HG03095 (cell line): ENCODE data around the gene MED13.

Source experiments
- ATAC-seq: cut with Tn5 transposase; IDR thresholded peaks from one replicate; pipeline ENCODE4 v1.9.1; 2021; ENCODE audit warnings: moderate library complexity; ENCODE audit not compliant: unreplicated experiment

Gene MED13, protein sequence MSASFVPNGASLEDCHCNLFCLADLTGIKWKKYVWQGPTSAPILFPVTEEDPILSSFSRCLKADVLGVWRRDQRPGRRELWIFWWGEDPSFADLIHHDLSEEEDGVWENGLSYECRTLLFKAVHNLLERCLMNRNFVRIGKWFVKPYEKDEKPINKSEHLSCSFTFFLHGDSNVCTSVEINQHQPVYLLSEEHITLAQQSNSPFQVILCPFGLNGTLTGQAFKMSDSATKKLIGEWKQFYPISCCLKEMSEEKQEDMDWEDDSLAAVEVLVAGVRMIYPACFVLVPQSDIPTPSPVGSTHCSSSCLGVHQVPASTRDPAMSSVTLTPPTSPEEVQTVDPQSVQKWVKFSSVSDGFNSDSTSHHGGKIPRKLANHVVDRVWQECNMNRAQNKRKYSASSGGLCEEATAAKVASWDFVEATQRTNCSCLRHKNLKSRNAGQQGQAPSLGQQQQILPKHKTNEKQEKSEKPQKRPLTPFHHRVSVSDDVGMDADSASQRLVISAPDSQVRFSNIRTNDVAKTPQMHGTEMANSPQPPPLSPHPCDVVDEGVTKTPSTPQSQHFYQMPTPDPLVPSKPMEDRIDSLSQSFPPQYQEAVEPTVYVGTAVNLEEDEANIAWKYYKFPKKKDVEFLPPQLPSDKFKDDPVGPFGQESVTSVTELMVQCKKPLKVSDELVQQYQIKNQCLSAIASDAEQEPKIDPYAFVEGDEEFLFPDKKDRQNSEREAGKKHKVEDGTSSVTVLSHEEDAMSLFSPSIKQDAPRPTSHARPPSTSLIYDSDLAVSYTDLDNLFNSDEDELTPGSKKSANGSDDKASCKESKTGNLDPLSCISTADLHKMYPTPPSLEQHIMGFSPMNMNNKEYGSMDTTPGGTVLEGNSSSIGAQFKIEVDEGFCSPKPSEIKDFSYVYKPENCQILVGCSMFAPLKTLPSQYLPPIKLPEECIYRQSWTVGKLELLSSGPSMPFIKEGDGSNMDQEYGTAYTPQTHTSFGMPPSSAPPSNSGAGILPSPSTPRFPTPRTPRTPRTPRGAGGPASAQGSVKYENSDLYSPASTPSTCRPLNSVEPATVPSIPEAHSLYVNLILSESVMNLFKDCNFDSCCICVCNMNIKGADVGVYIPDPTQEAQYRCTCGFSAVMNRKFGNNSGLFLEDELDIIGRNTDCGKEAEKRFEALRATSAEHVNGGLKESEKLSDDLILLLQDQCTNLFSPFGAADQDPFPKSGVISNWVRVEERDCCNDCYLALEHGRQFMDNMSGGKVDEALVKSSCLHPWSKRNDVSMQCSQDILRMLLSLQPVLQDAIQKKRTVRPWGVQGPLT (N-terminal part only)

DNA sequence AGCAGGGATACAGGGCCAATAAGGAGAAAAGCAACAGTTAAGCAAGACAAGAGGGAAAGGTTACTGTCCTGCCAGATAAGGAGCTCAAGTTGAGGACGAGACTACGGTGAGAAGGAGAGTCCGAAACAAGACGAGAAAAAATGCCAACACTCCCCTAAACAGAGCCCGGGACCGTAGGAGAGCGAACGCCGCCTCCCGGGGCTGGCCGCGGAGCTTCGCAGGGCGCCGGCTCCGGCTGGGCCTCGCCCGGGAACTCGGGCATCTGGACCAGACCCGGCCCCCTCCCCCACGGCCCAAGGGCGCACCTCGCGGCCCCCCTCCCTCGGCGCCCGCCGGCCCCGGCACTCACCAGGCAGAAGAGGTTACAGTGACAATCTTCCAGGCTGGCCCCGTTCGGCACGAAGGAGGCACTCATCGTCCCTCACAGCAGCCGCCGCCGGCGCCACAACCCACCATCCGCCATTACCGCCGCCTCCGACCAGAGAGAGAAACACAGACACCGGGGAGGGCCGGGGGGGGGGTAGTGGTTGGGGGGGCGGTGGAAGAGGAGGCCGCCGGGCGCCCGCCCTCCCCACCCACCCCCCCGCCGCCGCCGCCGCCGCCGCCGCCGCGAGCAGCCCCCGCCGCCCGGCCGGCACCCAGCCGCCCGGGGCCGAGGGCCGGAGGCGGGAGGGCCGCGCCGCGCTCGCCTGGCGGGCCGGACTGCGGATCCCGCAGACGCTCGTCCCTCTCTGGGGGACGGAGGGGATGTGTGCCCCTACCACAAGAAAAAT is at the start of gene MED13:
Gene MED13 (minus strand): TSS at position 488 of the 773 bp plus-strand sequence. CDS start 73 bp downstream, at position 415.
- ATAC-seq, result no peak

DNA sequence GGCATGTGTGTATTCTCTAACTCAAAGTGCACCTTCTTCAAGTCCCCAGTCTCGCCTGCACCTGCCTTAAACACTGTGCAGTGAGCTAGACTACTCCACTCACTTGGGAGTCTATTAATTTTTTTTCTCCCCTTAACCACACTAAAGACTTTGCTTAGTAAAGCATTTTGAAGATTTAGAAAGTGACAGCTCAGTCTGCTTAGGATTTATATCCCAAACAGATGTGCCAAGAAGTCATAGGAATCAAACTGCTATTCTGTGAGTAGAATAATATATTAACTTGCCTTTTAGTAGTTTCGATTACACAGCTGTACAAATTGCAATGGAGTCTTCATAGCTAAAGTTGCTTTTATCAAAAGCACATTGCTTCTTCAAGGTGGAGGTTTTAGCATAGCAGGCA is 47.2 kb upstream of the MED13 start:
- ATAC-seq, result no peak

DNA sequence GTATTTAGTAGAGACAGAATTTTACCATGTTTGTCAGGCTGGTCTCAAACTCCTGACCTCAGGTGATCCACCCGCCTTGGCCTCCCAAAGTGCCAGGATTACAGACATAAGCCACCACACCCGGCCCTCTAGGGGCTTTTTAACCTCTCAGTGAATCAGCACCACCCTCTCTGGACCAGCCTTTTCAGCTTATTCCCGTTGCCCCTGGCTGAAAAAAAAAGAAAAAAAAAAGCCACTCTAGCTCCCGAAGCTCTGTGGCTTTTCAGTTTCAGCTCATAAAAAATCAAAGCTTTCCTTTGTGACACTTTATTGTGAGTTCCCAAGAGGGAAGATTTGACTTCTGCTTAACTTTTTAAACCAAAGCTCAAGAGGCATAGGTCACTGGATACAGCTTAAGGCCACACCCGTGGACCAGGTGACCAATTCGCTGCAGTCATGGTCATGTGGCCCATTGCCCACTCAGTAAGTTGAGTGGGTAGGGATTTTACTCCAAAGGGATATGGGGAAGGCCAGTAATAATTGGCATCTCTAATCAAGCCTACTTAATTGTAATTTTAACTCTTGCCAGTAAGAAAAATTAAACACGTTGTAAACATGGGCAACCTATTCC is 46.6 kb upstream of the MED13 start:
- ATAC-seq, result no peak

DNA sequence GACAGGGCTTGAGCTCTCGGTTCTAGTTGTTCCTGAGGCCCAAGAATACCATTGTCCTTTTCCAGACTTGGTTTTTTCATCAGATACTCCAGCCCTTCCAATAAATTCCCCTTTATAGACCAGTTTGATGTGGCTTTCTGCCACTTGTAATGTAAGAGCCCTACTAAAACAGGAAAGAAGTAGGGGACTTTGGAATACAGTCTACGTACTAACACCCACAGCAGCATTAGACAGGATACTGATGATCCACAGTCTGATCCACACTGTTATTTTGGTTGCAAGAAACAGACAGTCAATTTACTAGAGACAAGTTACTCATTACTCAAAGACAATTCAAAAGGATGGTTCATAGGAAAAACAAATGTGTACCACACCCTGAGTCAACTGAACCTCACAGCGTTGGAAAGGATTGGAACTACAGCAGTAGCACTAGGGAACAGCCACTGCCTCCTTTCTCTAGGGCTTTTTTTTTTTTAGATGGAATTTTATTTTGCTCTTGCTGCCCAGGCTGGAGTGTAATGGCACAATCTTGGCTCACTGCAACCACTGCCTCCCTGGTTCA is 45.9 kb upstream of the MED13 start:
- ATAC-seq, result no peak

DNA sequence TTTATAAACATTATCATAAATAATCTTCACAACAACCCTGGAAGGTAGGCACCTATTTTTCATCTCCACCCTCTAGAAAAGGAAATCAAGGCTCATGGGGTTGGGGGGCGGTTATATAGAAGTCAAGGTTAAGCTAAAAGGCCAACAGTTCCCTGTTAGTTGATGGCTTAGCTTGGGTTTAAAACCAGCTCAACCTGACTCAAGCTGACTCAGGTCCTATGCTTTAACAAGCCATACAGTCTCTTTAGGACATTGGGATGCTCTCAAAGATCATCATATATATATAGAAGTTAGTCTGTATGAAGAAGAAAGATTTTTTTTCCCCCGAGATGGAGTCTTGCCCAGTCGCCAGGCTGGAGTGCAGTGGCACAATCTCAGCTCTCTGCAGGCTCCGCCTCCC is 44.8 kb upstream of the MED13 start:
- ATAC-seq, result no peak

DNA sequence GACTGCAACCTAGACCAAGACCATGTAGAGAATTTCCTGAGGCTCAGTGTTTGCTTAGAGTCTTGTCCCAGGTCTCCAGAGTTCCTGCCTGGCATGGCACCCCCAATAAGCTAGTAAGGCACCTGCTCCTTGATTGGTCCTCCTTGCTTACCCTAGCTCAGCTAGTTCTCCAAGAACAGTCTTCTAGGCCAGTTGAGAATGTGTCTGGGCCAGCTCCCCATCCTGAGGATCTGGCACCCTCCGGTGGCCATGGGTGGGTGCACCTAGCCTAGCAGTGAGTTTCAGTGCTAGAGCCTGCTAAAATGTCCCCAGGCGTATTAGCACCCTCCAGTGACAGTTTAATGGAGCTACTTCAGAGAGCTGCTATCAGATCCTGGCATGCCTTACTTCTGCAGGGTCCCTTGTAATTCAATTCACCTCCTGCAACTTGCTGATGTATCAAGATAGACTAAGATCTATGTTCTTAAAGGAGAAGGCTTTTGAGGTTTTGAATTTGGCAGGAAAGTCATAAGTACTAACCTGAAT is 44.4 kb upstream of the MED13 start:
- peak; percentile 97 for ATAC-seq

DNA sequence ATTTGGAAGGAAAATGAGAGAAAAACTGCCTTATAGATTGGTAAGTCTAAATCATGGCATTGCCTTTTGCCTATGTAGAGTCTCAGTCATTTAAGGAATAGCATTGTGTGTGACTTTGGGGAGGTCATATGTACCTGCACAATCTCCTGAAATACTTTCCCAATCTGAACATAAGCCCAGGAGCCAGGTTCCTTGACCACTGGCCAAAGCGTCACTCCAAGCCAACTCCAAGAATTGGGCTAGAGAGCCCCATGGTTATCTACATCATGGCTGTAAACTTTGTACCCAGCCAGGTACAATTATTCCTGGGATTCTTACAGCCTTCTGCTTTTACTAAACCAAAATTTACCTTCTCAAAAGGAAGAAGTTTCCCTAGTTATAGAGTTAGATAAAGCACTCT is 40.8 kb upstream of the MED13 start:
- no peak for ATAC-seq

DNA sequence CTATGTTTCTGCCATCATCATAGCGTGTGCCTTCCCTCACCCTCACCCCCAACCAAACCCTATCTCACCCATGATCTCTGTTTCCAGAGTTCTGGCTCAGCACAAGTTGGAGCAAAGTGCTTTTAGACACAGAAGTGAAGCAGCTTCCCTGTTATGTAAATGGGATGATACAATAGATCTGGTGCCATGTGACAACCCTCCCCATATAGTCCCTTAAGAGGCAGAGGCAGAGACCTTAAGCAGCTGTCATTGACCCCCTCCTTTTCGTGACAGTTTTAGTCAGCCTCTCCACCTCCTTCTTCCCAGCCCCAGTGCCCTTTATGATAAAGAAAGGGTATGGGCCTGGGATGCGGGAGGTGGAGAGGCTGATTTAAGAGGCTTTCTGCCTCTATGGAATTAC is 40.3 kb upstream of the MED13 start:
- no peak for ATAC-seq

DNA sequence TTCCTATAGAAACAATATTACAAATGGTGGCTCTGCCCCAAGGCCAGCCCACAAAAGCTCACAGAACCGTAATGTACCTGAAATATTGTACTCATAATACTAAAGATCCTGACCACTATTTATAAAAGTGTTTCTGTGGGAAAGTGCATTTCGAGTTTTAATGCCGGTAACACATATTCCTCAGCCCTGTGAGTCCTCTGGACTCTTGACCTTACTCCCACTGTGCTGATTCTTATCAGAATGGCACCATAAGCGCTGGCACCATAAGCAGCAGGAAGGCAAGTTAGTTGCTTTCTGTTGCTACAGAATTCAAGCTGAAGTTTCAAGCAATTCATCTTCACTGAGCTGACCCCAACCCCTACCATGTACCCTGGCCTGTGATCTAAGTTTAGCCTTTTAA is 36.4 kb upstream of the MED13 start:
- ATAC-seq, result no peak

DNA sequence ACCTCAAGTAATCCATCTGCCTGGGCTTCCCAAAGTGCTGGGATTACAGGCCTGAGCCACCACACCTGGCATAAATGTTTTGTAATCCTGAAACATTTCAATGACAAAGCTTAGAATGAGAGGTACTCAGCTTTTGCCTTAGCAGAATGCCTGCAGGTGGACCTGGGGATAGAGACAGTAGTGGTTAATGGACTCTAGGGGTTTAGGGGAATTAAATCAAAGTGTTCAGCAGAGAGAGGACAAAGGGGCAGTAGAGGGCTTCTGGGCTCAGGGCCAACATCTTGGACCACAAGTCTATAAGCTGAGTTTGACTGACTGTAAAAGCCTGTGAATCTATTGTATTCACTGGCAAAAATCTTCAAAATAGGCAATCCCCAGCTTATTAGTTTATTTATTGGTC is 36.0 kb upstream of the MED13 start:
- ATAC-seq, result no peak

DNA sequence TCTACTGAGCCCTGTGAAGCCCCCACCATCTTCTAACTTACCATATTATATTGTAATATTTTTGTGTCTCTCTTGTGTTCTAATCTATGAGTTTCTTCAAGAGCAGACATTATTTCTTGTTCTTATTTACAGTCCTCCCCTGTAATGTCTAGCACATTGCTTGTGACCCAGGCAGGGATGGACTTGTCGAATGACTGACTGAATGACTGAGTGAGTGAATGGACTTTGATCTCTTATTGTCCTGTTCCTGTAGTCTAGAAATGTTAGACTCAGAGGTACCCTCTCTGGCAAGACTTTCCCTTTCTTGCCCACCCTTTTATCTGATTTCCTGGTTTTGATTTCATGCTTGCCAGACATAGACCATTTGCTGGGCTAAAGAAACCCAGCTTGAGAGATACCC is 35.0 kb upstream of the MED13 start:
- ATAC-seq, result no peak

DNA sequence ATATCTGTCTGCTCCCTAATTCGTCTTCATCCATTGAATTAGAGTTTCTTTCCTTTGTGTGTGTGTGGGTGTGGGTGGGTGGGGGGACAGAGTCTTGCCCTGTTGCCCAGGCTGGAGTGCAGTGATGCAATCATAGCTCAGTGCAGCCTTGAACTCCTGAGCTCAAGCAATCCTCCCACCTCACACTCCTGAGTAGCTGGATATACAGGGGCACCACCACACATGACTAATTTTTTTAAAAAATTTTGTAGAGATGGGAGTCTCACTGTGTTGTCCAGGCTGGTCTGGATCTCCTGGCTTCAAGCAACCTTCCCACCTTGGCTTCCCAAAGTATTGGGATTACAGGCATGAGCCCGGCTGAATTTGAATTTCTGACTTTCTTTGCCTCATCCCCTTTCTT is 34.5 kb upstream of the MED13 start:
- no peak for ATAC-seq

DNA sequence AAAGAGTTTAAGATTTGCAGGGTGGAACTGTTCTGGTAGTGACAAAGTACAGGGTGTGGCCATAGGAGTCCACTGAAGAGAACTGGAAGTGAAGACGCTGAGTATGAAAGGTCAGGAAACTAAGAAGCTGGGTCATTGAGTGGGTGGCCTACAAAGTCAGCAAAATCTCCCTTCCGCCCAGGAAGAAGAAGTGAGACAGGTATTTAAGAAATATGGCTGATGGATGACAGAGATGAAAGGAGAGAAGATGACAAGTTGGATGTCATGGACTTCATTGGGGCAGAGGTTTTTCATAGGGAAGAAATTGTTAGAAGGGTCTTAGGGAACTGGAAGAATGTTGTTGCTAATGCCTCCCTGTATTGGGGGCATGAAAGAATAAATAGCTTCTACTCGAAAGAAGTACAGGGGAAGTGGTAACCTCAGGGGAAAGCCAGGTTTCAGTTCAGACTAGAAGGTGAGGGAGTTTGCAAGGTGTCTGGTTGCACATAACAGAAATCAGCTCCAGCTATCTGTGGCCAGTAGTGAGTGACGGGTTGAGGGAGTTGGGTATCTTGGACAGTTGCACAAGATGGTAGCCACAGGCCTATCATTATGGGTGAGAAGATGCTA is 33.6 kb upstream of the MED13 start:
- ATAC-seq, result peak; percentile 88

DNA sequence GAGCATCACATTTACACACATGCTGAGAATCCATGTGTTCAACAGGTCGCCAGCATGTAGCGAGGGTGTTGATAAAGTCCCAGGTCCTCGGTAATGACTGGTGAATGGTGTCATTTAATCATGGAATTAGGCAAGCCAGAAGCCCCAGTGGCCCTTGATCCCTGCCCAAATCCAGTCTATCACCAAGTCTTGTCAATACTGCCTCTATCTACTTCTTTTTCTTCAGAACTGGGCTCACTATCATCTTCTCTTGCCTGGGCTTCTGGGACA is 31.3 kb upstream of the MED13 start:
- ATAC-seq, result no peak

DNA sequence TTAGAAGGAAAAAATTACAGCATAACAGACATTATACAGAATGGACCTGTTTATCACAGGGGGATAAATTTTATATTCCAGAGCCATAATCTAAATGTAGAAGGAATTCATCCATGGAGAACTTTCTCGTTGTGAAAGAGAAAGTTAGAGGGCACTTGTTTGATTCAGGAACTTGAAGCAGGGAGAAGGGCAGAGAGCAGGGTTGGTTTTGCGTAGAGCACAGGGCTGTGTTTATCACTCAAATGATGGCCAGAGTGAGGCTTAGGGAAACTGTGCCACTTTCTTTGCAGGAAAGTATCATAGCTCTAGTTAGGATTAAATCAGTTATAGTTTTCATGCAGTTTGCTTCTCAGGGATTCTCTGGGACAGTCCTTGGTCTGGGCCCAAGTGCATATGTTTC is 29.1 kb upstream of the MED13 start:
- ATAC-seq, result no peak

DNA sequence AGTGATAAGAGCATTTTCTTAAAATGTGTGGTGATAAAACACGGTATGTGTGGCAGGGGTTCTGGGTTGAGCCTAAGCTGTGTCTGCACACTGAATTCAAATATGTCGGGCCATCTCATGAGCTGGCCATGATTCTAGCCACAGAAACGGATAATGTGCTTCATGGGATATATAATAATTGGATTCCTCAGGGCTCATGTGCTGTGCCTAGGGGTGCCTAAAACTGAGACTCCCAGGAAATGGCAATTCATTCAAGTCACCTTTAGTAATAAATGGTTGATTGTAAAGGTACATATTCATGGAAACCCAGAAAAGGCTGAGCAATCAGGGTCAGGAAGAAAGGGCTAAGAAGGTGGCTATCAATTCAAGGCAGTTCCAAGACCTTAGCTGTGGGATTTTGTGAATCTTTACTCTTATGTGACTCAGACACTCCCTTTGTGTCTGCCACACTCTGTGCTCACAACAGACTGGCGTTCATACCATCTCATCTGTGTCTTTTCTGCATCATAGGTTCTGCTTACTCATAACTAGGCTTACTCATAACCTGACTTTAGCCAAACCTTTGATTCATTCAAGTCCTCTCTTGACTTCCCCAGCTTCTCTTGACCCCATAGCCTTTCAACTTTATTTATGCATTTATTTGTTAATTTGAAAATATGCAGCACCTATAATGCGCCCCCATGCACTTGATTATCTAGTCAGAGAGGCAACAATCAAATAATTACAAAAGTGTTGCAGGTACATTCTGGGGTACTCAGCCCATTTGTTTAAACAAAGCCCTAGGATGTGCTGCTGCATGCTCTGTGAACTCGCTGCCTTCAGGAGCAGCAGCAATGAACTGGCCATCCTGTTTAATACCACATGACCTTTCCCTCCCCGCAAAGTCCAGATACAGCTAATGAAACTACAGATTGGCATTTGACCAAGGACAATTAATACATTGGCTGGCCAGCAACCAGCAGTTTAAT is 28.4 kb upstream of the MED13 start:
- ATAC-seq, result peak; percentile 92

DNA sequence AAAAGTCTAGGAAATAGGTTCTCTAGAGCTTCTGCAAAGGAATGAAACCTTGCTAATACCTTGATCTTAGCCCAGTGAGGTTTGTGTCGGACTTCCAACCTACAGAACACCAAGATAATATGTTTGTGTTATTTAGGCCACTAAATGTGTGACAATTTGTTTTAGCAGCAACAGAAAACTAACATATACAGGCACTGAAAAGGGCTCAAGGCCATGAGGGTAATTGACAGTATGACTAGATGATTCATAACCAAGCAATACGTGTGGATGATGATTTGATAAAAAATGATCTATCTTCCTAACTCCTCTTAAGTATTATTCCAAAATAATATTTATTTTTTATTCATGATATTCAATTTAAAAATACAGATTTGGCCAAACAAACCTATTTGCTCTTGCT is 27.7 kb upstream of the MED13 start:
- no peak for ATAC-seq

DNA sequence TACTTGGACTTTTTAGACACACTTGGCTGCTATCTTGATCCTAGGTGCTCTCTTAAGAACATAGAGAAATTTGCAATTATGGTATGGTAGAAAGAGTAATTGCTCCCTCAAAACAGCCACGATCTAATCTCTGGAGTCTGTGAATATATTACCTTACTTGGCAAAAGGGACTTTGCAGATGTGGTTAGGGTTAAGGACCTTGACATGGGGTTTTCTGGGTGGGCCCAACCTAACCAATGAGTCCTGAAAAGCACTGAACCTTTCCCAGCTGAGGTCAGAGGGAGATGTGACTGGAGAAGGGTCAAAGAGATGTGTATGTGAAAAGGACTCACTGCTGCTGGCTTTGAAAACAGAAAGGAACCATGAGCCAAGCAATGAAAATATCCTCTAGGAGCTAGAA is 26.7 kb upstream of the MED13 start:
- ATAC-seq, result no peak
